ENCODE results near the gene AKAP8L.
"Not testable (repeated sequence)": the region's sequence is repeated elsewhere in the genome, so short reads cannot be mapped to it uniquely, and the experiment has no call there.

Gene AKAP8L

GRCh38 chr19:15379083-15379998 lies 39.4 kb downstream of the AKAP8L start, which contains the start of gene AKAP8:
Gene AKAP8, minus strand, starts transcription at chr19:15379787. Its CDS starts 56 bp downstream, at chr19:15379731.
- peak; percentile 95 for DNase-seq

- DNase-seq, result peak; percentile 10
Measured at GRCh38 chr19:15378534-15379082, 40.2 kb downstream of the AKAP8L start.

DNA sequence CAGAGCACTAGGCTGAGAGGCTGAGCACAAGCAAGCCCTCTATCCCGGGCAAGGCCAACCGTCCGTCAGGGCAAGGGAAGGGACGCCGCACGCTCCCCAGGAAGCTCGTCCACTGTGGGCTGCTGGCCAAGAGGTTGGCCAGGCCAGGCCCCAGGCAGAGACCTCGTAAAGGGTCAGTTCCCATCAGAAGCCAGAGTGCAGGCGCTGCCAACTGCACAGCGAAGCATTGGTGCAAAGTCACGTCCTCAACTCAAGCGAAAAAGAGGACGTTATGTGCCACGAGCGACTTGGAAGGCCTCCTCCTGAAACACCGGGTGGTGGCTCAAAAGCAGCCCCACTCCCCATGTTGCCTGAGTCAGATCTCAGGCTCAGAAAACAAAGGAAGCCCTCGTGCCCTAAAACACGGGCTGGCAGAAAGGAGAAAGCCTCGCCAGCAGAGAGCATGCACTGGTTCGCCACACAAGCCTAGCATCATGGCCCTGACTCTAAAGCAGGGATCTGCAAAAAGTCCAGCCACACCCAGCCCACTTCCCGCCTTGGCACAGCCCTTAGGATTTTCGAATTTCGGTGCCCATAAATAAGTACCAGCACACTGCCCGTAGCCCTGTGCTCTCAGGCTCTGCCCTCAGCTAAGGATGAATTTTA lies 43.9 kb downstream of the AKAP8L start:
- DNase-seq, result no peak

- no peak for DNase-seq
Measured at GRCh38 chr19:15374105-15374651, 44.6 kb downstream of the AKAP8L start.

GRCh38 chr19:15373644-15374043 lies 45.1 kb downstream of the AKAP8L start:
- DNase-seq, result no peak

- DNase-seq, result no peak
Measured at GRCh38 chr19:15372891-15373301, 45.9 kb downstream of the AKAP8L start.

DNA sequence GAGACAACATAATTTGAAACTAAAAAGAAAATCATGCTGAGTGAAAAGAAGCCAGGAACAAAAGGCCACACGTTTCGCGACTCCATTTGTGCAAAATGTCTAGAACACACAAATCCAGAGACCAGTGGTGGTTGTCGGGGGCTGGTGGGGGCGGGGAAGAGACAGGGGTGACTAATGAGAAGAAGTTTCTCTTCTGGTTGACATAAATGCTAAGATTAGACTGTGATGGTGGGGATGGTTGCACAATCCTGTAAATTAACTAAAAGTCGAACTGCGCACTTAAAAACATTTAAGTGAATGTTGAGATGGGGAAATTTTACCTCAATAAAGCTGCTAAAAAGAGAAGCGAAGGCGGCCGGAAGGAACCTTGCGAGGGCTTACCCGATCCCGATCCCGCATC lies 46.3 kb downstream of the AKAP8L start:
- DNase-seq, result no peak

- no peak for DNase-seq
Measured at GRCh38 chr19:15371786-15372380, 46.9 kb downstream of the AKAP8L start.

- no peak for DNase-seq
Measured at GRCh38 chr19:15371119-15371518, 47.7 kb downstream of the AKAP8L start.

DNA sequence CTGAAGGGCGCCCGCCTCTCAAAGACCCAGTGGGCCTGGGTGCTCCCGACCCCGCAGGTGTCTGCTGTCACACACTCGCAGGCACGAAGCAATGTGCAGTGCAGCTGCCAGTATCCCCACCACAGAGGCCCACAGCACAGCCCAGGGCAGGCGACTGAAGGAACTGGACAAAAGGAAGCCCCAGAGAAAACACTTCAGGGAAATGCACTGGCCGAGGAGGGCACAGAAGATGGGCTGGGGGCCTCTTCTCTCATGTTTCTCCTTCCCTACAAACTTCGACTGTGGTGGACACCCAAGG lies 49.2 kb downstream of the AKAP8L start:
- no peak for DNase-seq

DNA sequence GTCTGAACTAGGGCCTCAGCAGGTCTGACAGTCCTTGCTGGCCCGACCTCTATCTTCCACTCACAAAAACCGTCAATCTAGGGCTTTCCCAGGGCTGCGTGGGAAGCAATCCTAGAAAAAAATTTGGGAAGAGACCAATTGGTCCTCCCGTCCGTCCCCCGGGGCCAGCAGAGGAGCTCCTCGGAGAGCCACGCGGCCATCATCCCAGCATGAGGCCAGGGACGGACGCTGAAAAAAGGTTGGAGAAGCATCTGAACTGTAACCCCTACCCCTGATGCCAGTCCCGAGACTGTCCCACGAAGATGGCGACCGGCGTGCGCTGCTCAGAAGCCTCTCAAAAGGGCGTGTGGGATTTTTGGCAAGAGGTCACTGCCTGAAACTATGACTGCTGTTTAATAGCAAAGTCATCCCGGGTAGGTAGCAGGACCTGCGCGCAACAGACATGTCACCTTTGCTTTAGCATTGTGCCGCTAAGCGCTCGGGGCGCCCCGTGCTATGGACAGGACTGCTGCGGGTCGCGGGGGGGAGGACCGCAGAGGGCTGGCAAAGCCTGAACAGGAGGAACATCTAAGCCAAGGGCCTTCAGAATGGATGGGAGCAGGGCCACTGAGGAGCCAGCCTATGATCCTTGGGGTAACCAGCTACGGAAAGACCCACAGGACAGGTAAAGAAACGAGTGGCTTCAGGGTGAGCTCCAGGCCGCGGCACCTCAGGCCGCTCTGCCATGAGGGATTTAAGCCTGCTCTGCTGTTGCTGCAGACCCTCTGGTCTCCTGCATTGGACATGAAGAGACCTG lies 49.8 kb downstream of the AKAP8L start:
- DNase-seq, result no peak

GRCh38 chr19:15368051-15368632 lies 50.6 kb downstream of the AKAP8L start:
- DNase-seq, result no peak

DNA sequence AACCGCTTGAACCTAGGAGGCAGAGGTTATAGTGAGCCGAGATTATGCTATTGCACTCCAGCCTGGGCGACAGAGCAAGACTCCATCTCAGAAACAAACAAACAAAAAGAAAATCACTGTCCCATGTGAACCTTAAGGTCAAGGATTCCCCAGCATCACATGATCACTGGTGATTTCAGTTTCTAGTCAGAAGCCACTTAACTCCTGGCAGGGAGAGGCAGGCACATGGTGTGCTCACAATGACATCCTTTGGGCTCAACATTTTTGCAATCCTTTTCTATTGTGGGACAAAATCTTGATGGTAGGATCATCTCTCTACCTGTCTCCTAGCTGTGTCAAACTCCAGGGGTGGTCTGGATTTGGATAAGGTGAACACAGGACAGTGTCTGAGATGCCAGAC lies 51.3 kb downstream of the AKAP8L start:
- no peak for DNase-seq

- no peak for DNase-seq
Measured at GRCh38 chr19:15365264-15365663, 53.5 kb downstream of the AKAP8L start.

DNA sequence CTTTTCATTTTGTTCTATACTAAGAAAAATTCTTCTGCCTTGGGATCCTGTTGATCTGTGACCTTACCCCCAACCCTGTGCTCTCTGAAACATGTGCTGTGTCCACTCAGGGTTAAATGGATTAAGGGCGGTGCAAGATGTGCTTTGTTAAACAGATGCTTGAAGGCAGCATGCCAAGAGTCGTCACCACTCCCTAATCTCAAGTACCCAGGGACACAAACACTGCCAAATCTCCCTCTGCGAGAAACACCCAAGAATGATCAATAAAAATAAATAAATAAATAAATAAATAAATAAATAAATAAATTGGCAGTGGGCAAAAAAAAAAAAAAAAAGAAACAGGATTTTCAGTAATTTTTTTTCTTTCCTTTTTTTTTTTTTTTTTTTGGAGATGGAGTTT lies 55.0 kb downstream of the AKAP8L start:
- not testable (repeated sequence) for DNase-seq

- DNase-seq, result not testable (repeated sequence)
Measured at GRCh38 chr19:15363048-15363447, 55.7 kb downstream of the AKAP8L start.

DNA sequence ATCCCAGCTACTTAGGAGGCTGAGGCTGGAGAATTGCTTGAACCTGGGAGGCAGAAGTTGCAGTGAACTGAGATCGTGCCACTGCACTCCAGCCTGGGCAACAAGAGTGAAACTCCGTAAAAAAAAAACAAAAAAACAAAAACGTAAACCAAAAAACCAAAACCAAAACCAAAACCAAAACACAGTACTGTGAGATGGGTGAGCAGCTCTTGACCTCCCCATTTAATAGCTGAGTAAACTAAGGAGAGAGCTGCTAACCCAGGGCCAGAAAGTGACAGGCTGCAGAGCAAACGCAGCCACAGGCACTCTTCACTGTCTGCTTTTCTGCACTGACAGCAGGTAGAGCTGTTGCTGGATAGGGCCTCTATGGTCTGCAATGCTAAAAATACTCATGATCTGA lies 58.8 kb downstream of the AKAP8L start:
- not testable (repeated sequence) for DNase-seq

DNA sequence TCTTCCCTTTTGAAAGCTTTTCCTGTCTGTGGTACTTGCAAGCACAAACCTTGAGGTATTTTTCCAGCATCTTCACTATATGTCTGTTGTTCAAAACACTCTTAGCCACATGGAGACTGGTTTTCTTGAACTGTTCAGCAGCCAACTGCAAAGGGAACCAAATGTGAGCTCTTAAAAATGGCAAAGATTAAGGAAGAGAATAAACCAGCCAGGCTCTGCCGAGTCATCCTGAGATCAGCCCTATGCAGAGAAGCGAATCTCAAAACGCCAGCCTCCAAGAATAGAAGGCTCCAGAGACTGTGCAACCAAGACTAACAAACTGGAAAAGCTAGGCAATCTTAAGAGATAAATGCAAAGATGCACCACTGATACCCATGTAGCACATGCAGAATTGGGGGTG lies 59.9 kb downstream of the AKAP8L start:
- DNase-seq, result no peak

- no peak for DNase-seq
Measured at GRCh38 chr19:15357906-15358305, 60.9 kb downstream of the AKAP8L start.

DNA sequence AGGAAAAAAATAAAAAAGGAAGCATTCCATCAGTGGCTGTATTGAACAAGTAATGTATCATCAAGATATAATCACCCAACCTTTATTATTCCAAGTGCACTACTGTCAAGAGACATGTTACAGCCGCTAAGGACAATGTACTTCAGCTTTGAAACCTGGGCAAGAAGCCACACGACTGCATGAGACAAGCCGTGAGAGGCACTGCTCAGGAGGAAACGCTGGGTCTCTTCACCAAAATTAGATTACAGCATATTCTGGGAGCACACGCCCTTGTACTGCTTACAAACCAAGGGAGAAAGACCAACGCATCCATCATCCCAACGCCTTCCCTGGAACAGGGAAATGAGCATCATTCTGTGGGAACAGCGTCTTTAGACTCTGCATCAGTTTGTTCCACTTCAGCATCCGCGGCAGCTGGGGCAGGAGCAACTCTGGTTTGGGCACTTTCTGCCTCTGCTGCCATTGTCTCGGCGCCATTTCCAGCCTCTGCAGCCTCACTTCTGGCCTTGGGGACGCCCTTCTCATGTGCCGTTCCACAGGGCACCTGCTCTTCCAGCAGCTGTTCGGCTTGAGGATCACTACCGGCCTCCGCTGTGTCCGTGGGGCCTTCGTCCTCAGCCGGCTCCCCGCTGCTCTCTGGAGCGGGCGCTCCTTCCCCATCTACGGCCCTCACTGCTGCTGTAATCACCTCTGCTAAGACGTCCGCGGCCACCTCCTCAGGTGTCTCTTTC lies 64.1 kb downstream of the AKAP8L start:
- no peak for DNase-seq

- no peak for DNase-seq
Measured at GRCh38 chr19:15353908-15354307, 64.9 kb downstream of the AKAP8L start.
